Measurements from ENCODE around the gene MIPOL1. TPM values are rescaled to one million over a fixed set of nuclear protein-coding genes. Genes with fewer than 3 reads are reported as not detected.

The MIPOL1 gene
- total and polyA plus RNA-seq, 2 experiments from 2014 or later = 16.6 to 24.8 TPM

DNA sequence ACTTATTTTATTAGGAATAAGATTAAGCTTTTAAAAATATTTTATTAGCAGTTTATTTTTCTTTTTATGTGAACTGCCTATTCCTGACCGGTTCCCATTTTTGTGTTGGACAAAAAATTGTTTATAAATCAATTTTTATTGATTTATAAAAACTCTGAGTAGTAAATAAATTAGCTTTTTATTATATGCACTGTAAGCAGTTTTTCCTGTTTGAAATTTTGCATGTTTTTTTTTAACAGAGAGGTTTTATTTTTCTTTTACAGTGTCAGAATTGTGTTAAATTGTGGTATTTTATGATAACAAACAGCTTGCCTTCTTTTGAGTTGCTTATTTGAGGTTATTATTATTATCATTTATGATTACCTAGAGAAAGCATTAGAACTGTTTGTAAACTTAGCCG lies 329.3 kb downstream of the MIPOL1 start:
- Histone ChIP-seq H3K4me3 (no peak overlapping the region), H3K27me3 (ENCODE audit: insufficient read depth) (no peaks in the 10 kb centered on the region), H4K20me1 (replicated peaks; ENCODE audit: insufficient read depth) (no peaks in the 10 kb centered on the region), H3K4me1 (ENCODE audit: insufficient read depth) (no peaks in the 10 kb centered on the region), H3F3A (replicated peaks; ENCODE audit: low read depth) (no peaks in the 10 kb centered on the region), H3K36me3 (ENCODE audit: insufficient read depth) (no peaks in the 10 kb centered on the region), H3K9me2 (ENCODE audit: insufficient read depth) (no peaks in the 10 kb centered on the region), H3K79me2 (replicated peaks; ENCODE audit: insufficient read depth) (no peaks in the 10 kb centered on the region), H3K4me2 (no peak overlapping the region), H2AFZ (no peak overlapping the region), H3K27ac (ENCODE audit: low read depth) (no peak overlapping the region)
- H3K9me3 Mint-ChIP-seq = no peaks in the 10 kb centered on the region
- H3K4me3 Mint-ChIP-seq = no peak overlapping the region
- ATAC-seq (no peak), DNase-seq (ENCODE audit: low spot score) (no peak)
- H3K36me3 Mint-ChIP-seq (ENCODE audit: low read depth) = no peaks in the 10 kb centered on the region
- no peaks in the 10 kb centered on the region for H3K27me3 Mint-ChIP-seq (ENCODE audit: insufficient read depth, low read depth, poor library complexity)
- TF ChIP-seq EZH2phosphoT487 (IDR thresholded peaks at IDR 0.05; ENCODE audit: unreplicated experiment) (no peak), ZNF114 (CRISPR knock-in tag; IDR thresholded peaks at IDR 0.05) (no peak), EZH2 (IDR thresholded peaks at IDR 0.05; ENCODE audit: low read depth, unreplicated experiment) (no peak), CREB1 (CRISPR knock-in tag; IDR thresholded peaks at IDR 0.05; ENCODE audit: low read depth) (no peak), JUNB (IDR thresholded peaks at IDR 0.05; ENCODE audit: unreplicated experiment) (no peak), STAT1 (IDR thresholded peaks at IDR 0.05; ENCODE audit: unreplicated experiment) (no peak), POLR2AphosphoS5 (IDR thresholded peaks at IDR 0.05; ENCODE audit: low read depth) (no peak), ZNF331 (CRISPR knock-in tag; IDR thresholded peaks at IDR 0.05; ENCODE audit: low read depth) (no peak)
- TF ChIP-seq, protein P1, sequence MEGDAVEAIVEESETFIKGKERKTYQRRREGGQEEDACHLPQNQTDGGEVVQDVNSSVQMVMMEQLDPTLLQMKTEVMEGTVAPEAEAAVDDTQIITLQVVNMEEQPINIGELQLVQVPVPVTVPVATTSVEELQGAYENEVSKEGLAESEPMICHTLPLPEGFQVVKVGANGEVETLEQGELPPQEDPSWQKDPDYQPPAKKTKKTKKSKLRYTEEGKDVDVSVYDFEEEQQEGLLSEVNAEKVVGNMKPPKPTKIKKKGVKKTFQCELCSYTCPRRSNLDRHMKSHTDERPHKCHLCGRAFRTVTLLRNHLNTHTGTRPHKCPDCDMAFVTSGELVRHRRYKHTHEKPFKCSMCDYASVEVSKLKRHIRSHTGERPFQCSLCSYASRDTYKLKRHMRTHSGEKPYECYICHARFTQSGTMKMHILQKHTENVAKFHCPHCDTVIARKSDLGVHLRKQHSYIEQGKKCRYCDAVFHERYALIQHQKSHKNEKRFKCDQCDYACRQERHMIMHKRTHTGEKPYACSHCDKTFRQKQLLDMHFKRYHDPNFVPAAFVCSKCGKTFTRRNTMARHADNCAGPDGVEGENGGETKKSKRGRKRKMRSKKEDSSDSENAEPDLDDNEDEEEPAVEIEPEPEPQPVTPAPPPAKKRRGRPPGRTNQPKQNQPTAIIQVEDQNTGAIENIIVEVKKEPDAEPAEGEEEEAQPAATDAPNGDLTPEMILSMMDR (conservative IDR thresholded peaks at IDR 0.05; ENCODE audit: low read depth in 2 of 2) = no peak
- TF ChIP-seq, protein P2, sequence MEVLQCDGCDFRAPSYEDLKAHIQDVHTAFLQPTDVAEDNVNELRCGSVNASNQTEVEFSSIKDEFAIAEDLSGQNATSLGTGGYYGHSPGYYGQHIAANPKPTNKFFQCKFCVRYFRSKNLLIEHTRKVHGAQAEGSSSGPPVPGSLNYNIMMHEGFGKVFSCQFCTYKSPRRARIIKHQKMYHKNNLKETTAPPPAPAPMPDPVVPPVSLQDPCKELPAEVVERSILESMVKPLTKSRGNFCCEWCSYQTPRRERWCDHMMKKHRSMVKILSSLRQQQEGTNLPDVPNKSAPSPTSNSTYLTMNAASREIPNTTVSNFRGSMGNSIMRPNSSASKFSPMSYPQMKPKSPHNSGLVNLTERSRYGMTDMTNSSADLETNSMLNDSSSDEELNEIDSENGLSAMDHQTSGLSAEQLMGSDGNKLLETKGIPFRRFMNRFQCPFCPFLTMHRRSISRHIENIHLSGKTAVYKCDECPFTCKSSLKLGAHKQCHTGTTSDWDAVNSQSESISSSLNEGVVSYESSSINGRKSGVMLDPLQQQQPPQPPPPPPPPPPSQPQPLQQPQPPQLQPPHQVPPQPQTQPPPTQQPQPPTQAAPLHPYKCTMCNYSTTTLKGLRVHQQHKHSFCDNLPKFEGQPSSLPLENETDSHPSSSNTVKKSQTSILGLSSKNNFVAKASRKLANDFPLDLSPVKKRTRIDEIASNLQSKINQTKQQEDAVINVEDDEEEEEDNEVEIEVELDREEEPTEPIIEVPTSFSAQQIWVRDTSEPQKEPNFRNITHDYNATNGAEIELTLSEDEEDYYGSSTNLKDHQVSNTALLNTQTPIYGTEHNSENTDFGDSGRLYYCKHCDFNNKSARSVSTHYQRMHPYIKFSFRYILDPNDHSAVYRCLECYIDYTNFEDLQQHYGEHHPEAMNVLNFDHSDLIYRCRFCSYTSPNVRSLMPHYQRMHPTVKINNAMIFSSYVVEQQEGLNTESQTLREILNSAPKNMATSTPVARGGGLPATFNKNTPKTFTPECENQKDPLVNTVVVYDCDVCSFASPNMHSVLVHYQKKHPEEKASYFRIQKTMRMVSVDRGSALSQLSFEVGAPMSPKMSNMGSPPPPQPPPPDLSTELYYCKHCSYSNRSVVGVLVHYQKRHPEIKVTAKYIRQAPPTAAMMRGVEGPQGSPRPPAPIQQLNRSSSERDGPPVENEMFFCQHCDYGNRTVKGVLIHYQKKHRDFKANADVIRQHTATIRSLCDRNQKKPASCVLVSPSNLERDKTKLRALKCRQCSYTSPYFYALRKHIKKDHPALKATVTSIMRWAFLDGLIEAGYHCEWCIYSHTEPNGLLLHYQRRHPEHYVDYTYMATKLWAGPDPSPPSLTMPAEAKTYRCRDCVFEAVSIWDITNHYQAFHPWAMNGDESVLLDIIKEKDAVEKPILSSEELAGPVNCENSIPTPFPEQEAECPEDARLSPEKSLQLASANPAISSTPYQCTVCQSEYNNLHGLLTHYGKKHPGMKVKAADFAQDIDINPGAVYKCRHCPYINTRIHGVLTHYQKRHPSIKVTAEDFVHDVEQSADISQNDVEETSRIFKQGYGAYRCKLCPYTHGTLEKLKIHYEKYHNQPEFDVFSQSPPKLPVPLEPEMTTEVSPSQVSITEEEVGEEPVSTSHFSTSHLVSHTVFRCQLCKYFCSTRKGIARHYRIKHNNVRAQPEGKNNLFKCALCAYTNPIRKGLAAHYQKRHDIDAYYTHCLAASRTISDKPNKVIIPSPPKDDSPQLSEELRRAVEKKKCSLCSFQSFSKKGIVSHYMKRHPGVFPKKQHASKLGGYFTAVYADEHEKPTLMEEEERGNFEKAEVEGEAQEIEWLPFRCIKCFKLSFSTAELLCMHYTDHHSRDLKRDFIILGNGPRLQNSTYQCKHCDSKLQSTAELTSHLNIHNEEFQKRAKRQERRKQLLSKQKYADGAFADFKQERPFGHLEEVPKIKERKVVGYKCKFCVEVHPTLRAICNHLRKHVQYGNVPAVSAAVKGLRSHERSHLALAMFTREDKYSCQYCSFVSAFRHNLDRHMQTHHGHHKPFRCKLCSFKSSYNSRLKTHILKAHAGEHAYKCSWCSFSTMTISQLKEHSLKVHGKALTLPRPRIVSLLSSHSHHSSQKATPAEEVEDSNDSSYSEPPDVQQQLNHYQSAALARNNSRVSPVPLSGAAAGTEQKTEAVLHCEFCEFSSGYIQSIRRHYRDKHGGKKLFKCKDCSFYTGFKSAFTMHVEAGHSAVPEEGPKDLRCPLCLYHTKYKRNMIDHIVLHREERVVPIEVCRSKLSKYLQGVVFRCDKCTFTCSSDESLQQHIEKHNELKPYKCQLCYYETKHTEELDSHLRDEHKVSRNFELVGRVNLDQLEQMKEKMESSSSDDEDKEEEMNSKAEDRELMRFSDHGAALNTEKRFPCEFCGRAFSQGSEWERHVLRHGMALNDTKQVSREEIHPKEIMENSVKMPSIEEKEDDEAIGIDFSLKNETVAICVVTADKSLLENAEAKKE (CRISPR knock-in tag; IDR thresholded peaks at IDR 0.05) = no peak
- TF ChIP-seq, protein P3, sequence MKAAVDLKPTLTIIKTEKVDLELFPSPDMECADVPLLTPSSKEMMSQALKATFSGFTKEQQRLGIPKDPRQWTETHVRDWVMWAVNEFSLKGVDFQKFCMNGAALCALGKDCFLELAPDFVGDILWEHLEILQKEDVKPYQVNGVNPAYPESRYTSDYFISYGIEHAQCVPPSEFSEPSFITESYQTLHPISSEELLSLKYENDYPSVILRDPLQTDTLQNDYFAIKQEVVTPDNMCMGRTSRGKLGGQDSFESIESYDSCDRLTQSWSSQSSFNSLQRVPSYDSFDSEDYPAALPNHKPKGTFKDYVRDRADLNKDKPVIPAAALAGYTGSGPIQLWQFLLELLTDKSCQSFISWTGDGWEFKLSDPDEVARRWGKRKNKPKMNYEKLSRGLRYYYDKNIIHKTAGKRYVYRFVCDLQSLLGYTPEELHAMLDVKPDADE (IDR thresholded peaks at IDR 0.05) = no peak
- TF ChIP-seq, protein P4, sequence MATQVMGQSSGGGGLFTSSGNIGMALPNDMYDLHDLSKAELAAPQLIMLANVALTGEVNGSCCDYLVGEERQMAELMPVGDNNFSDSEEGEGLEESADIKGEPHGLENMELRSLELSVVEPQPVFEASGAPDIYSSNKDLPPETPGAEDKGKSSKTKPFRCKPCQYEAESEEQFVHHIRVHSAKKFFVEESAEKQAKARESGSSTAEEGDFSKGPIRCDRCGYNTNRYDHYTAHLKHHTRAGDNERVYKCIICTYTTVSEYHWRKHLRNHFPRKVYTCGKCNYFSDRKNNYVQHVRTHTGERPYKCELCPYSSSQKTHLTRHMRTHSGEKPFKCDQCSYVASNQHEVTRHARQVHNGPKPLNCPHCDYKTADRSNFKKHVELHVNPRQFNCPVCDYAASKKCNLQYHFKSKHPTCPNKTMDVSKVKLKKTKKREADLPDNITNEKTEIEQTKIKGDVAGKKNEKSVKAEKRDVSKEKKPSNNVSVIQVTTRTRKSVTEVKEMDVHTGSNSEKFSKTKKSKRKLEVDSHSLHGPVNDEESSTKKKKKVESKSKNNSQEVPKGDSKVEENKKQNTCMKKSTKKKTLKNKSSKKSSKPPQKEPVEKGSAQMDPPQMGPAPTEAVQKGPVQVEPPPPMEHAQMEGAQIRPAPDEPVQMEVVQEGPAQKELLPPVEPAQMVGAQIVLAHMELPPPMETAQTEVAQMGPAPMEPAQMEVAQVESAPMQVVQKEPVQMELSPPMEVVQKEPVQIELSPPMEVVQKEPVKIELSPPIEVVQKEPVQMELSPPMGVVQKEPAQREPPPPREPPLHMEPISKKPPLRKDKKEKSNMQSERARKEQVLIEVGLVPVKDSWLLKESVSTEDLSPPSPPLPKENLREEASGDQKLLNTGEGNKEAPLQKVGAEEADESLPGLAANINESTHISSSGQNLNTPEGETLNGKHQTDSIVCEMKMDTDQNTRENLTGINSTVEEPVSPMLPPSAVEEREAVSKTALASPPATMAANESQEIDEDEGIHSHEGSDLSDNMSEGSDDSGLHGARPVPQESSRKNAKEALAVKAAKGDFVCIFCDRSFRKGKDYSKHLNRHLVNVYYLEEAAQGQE (IDR thresholded peaks at IDR 0.05; ENCODE audit: unreplicated experiment) = no peak
- H3K4me1 Mint-ChIP-seq = no peaks in the 10 kb centered on the region; the same call in 2 of the 3 replicates
- no peak overlapping the region for H3K27ac Mint-ChIP-seq

All from GM23338 (cell line).